T-helper 22 cell (primary cell): ENCODE data around the gene TSPY1.
"Not testable (repeated sequence)": the region's sequence is repeated elsewhere in the genome, so short reads cannot be mapped to it uniquely, and the experiment has no call there.

ENCODE experiments used
- DNase-seq: peaks from one replicate; pipeline ENCODE4 v3.0.0-alpha.2; 2020; ENCODE audit warnings: low read depth

TSPY1 gene, protein sequence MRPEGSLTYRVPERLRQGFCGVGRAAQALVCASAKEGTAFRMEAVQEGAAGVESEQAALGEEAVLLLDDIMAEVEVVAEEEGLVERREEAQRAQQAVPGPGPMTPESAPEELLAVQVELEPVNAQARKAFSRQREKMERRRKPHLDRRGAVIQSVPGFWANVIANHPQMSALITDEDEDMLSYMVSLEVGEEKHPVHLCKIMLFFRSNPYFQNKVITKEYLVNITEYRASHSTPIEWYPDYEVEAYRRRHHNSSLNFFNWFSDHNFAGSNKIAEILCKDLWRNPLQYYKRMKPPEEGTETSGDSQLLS

DNA sequence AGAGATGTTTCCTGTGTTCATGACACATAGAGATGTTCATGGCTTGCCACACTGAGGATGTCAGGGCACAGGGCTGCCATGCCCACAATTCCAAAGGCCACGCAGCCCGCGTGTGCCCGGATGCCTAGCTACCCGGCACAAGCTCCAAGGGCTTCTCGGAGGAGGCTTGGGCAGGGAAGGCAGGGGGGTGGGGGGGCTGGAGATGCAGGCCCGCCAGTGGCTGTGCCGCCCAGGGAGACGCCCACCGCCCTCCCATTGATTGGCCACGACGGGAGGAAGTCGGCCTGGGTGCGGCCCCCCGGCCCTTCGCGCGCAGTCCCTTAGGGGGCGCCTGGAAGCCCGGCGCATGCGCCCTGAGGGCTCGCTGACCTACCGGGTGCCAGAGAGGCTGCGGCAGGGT is at the start of gene TSPY1:
Gene TSPY1, plus strand, starts transcription at position 301 of the 400 bp plus-strand sequence. Its CDS starts 46 bp downstream, at position 347.
- not testable (repeated sequence) for DNase-seq

DNA sequence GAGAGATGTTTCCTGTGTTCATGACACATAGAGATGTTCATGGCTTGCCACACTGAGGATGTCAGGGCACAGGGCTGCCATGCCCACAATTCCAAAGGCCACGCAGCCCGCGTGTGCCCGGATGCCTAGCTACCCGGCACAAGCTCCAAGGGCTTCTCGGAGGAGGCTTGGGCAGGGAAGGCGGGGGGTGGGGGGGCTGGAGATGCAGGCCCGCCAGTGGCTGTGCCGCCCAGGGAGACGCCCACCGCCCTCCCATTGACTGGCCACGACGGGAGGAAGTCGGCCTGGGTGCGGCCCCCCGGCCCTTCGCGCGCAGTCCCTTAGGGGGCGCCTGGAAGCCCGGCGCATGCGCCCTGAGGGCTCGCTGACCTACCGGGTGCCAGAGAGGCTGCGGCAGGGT is 20.2 kb downstream of the TSPY1 start, which contains the start of gene TSPY9:
Gene TSPY9, plus strand, starts transcription at position 301 of the 400 bp plus-strand sequence. Its CDS starts 46 bp downstream, at position 347.
- not testable (repeated sequence) for DNase-seq

DNA sequence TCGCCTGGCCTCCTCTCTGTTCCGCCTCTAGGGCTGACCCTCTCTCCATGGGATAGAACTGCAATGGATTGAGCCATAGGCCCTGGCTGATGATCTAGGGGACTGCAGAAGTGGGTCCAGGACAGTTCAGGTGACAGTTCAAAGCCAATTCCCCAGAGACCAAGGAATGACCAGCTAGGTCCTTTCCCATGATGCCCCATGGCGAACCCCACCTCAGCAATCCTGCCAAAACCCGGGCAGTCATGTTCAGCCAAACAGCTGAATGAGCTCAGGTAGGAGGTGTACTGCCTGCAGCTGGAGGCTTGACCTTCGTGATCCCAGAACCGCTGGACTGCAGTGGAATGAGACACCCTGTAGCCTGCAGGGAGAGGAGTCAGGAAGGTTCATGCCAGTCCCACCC is 37.6 kb downstream of the TSPY1 start:
- DNase-seq: not testable (repeated sequence)

DNA sequence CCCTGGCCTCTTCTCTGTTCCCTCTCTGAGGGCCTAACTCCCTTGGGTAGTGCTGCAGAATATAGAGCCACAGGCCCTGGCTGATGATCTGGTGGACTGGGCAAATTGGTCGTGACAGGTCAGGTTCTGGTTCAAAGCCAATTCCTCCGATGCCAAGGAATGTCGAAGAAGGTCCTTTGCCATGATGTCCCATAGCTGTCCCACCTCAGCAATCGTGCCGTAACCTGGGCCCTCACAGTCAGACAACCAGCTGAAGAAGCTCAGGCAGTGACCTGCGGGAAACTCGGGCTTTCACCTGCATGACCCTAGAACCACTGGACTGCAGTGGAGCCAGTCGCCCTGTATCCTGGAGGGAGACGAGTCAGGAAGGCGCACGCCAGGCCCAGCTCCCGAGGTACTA is 49.5 kb downstream of the TSPY1 start:
- DNase-seq: not testable (repeated sequence)
